Measurements from ENCODE around the gene ACACB.

ACACB gene

GRCh38 chr12:109291521-109292341 lies 175.3 kb downstream of the ACACB start:
- H3K4me1 ChIP-seq = peaks cover 0 to 14% (median 9%) of the 10 kb centered on the region in 4 donors
- no peaks in the 10 kb centered on the region for H3K9me3 ChIP-seq
- no peak for TF ChIP-seq CTCF (IDR thresholded peaks at IDR 0.05)
- peak overlapping the region; percentile 23 to 51 for H3K4me3 ChIP-seq
- intact Hi-C loops (cut with DNase I; ENCODE audit: low total_unique reads) = no loop called here
- H3K36me3 ChIP-seq = no peaks in the 10 kb centered on the region
- H3K27ac ChIP-seq = no peak overlapping the region
- peaks cover 0 to 23% of the 10 kb centered on the region in 2 donors for H3K27me3 ChIP-seq
- DNase-seq = peak; percentile 45 to 77

- no peak overlapping the region for H3K27ac ChIP-seq
- no peak for DNase-seq
- no peak overlapping the region for H3K4me3 ChIP-seq
- H3K36me3 ChIP-seq = no peaks in the 10 kb centered on the region
- H3K4me1 ChIP-seq = peaks cover 0 to 14% (median 9%) of the 10 kb centered on the region in 4 donors
- no peaks in the 10 kb centered on the region for H3K9me3 ChIP-seq
- intact Hi-C loops (cut with DNase I; ENCODE audit: low total_unique reads) = no loop called here
- peaks cover 0 to 23% of the 10 kb centered on the region in 2 donors for H3K27me3 ChIP-seq
- no peak for TF ChIP-seq CTCF (IDR thresholded peaks at IDR 0.05)
Observed at GRCh38 chr12:109292342-109292711, 175.9 kb downstream of the ACACB start.

GRCh38 chr12:109293106-109293505 lies 176.7 kb downstream of the ACACB start:
- DNase-seq = no peak
- H3K4me1 ChIP-seq = peaks cover 0 to 14% (median 9%) of the 10 kb centered on the region in 4 donors
- no peaks in the 10 kb centered on the region for H3K9me3 ChIP-seq
- no peak overlapping the region for H3K4me3 ChIP-seq
- TF ChIP-seq CTCF (IDR thresholded peaks at IDR 0.05) = no peak
- peaks cover 0 to 18% of the 10 kb centered on the region in 2 donors for H3K27me3 ChIP-seq
- intact Hi-C loops (cut with DNase I; ENCODE audit: low total_unique reads) = no loop called here
- no peaks in the 10 kb centered on the region for H3K36me3 ChIP-seq
- H3K27ac ChIP-seq = no peak overlapping the region

- DNase-seq = no peak
- Histone ChIP-seq H3K4me3 (no peak overlapping the region), H3K27ac (no peak overlapping the region), H3K36me3 (no peaks in the 10 kb centered on the region), H3K9me3 (no peaks in the 10 kb centered on the region), H3K4me1 (peaks cover 0 to 14% (median 9%) of the 10 kb centered on the region in 4 donors), H3K27me3 (peaks cover 0 to 18% of the 10 kb centered on the region in 2 donors)
- intact Hi-C loops (cut with DNase I; ENCODE audit: low total_unique reads) = no loop called here
- TF ChIP-seq CTCF (IDR thresholded peaks at IDR 0.05) = no peak
Observed at GRCh38 chr12:109294286-109294796, 178.0 kb downstream of the ACACB start.

- H3K4me1 ChIP-seq = peaks cover 0 to 14% (median 8%) of the 10 kb centered on the region in 4 donors
- no peak for DNase-seq
- no peak overlapping the region for H3K27ac ChIP-seq
- intact Hi-C loops (cut with DNase I; ENCODE audit: low total_unique reads) = no loop called here
- H3K27me3 ChIP-seq = peaks cover 0 to 18% of the 10 kb centered on the region in 2 donors
- no peaks in the 10 kb centered on the region for H3K36me3 ChIP-seq
- H3K9me3 ChIP-seq = no peaks in the 10 kb centered on the region
- H3K4me3 ChIP-seq = no peak overlapping the region
- TF ChIP-seq CTCF (IDR thresholded peaks at IDR 0.05) = no peak
Observed at GRCh38 chr12:109295764-109296425, 179.5 kb downstream of the ACACB start.
